Measurements from ENCODE around the gene EXD3. TPM values are rescaled to one million over a fixed set of nuclear protein-coding genes. Genes with fewer than 3 reads are reported as not detected.
A peak's percentile ranks its signal among the peaks of the same experiment; 100 is the strongest.

Gene EXD3
- total RNA-seq, 2 donors from 2014 or later, result 5.9 to 6.0 TPM

DNA sequence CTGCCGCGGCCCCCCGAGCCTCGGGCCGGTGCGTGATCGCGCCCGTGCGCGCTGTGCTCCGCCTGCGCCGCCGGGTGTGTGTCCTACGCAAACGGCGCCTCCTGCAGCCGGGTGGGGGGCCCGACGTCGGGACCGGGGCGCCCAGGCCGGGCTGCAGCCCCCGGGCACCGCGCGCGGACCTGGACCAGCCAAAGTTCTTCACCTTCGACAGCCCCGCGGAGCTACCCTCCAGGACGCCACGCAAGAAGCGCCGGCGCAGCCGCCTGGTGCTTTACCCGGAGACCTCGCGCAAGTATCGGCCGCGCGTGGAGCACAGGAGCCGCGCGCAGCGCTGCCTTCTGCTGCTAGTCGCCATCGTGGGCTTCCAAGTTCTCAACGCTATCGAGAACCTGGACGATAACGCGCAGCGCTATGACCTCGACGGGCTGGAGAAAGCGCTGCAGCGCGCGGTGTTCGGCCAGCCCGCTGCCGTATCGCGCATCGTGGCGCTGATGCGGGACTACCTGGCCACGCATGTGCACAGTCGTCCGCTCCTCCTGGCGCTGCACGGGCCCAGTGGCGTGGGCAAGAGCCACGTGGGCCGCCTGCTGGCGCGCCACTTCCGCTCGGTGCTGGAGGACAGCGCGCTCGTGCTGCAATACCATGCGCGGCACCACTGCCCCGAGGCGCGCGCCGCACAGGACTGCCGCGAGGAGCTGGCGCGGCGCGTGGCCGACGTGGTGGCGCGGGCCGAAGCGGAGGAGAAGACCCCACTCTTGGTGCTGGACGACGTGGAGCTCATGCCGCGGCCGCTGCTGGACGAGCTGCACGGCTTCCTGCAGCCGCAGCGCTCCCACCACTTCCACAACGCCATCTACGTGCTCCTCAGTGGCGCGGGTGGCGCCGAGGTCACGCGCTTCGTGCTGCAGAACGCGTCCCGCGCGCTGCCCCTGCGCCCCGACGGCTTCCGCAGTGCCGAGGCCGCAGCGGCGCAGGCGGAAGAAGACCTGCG is 143.9 kb downstream of the EXD3 start:
- no peak for DNase-seq (ENCODE audit: low spot score)
- no peaks in the 10 kb centered on the region for H3K9me3 ChIP-seq
- H3K36me3 ChIP-seq, result no peaks in the 10 kb centered on the region
- peaks cover 0 to 58% of the 10 kb centered on the region in 2 donors for H3K4me1 ChIP-seq
- TF ChIP-seq, protein P1, sequence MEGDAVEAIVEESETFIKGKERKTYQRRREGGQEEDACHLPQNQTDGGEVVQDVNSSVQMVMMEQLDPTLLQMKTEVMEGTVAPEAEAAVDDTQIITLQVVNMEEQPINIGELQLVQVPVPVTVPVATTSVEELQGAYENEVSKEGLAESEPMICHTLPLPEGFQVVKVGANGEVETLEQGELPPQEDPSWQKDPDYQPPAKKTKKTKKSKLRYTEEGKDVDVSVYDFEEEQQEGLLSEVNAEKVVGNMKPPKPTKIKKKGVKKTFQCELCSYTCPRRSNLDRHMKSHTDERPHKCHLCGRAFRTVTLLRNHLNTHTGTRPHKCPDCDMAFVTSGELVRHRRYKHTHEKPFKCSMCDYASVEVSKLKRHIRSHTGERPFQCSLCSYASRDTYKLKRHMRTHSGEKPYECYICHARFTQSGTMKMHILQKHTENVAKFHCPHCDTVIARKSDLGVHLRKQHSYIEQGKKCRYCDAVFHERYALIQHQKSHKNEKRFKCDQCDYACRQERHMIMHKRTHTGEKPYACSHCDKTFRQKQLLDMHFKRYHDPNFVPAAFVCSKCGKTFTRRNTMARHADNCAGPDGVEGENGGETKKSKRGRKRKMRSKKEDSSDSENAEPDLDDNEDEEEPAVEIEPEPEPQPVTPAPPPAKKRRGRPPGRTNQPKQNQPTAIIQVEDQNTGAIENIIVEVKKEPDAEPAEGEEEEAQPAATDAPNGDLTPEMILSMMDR (IDR thresholded peaks at IDR 0.05), result no peak
- H3K27ac ChIP-seq, result peak overlapping the region in 1 of 2 donors; percentile 94
- peak overlapping the region; percentile 33 to 54 for H3K4me3 ChIP-seq
- no peaks in the 10 kb centered on the region for H3K27me3 ChIP-seq

DNA sequence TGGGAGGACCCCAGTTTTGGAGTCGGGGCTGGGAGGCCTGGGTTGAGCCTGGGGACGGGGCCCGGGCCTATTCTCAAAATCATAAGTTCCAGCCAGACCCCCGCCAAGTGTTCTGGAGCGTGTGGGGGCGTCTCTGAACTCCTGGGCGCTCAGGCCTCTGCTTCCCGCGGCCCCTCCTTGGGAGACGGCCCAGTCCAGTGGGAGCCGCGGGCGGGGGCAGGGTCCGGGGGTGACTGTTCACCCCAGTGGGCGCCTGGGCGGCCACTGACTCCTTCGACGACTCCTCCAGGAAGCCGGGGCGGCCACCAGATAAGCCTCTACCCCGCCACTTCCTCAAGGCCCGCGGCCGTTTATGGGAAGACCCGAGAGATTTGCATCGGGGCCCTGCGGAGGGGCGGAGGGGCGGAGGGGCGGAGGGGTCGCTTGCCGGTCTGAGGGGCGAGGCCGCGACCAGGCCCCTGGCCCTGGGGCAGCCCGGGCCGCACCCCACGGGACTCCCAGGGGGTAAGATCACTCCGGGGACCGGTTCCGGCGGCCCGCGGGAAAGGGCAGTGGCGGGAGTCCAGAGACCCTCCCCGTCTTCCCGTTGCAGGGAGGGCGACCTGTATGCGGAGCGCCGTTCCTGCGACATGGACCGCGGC is 144.8 kb downstream of the EXD3 start:
- Histone ChIP-seq H3K27me3 (no peaks in the 10 kb centered on the region), H3K36me3 (peaks cover 2% of the 10 kb centered on the region), H3K4me3 (peak overlapping the region; percentile 33 to 54), H3K4me1 (peaks cover 0 to 61% of the 10 kb centered on the region in 2 donors), H3K27ac (peak overlapping the region; percentile 83 to 94), H3K9me3 (no peaks in the 10 kb centered on the region)
- TF ChIP-seq, protein P1 (IDR thresholded peaks at IDR 0.05), result no peak
- no peak for DNase-seq (ENCODE audit: low spot score)

DNA sequence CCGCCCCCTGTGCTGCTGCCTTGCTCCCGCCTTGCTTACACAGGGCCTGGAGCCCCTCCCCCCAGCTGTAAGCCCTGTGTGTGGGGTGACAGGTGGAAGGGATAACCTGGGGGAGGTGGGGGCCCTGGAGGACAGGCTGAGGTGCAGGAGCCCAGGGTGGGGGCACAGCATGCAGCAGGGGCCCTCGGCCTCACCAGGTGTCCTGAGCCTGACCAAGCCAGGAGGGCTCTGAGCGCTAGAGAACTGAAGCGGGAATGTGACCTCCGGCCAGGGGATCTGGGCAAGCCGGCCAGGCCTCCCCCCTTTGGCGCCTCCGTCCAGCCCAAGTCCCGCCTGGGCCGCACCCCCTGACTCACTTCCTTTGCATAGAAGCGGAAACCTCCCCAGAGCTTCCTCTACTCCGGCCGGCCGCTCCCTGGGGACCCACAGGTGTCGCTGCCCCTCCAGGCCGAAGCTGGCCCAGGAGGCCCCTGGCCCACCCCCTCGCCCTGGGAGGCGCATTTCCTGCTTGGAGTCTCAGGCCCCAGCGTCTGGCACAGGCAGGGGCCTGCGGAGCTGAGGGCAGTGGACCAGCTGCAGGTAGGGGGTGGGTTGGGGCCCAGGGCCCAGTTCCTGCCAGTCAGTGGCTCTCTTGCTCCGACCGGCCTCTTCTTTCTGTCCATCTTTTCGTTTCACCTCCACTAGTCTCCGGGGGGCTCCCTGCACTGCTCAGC is 145.5 kb downstream of the EXD3 start, which contains the start of gene TOR4A:
TSS of gene TOR4A (plus strand) at position 398 of the 713 bp plus-strand sequence. CDS start 964 bp downstream, outside the sequence.
- peak within 1 kb of the TSS; percentile 33 to 54 for H3K4me3 ChIP-seq
- H3K27ac ChIP-seq, result peak within 1 kb of the TSS; percentile 83 to 94
- no peaks in the 10 kb centered on the region for H3K27me3 ChIP-seq
- H3K9me3 ChIP-seq, result no peaks in the 10 kb centered on the region
- H3K36me3 ChIP-seq, result peaks cover 9% of the 10 kb centered on the region
- TF ChIP-seq, protein P1 (IDR thresholded peaks at IDR 0.05), result peak in 1 of 2 donors; percentile 16
- peaks cover 0 to 64% of the 10 kb centered on the region in 2 donors for H3K4me1 ChIP-seq
- DNase-seq (ENCODE audit: low spot score), result peak; percentile 88

DNA sequence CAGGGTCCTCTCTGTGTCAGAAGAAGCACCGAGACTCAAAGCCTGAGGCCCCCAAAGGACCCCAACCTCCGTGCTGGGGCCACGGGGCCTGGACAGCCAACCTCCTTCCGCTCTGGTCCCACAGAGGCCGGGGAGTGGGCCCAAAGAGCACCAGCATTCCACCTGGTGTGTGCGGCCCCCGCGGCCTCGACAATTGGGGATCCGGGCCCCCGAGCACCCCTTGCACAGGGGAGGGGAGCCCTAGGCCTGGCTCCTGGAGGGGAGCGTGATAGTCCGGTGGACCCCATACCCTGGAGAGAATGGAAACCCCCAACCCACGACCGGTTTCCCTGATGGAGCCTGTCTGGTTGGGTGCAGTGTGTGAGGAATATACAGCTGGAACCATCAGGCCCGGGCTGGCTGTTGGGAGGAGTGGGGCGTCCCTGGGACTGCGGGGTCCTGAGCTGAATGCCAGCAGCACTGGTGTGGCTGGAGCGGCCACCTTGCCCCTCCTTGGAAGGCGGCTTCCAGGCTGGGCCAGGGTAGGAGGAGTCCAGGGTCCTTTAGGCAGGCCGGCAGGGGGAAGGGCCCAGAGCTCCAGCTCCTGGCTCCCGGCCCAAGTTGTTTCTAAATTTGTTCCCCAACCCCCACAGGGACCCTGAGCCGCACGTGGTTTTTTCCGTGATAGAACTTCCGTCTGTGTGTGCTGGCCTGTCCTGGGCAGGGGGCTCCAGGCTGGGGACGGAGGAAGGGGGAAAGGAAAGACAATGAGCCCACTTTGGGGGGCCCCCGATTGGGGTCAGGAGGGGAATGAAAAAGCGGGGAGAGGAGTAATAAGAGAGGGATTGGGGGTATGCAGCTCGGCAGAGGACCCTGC is 146.3 kb downstream of the EXD3 start:
- Histone ChIP-seq H3K27me3 (no peaks in the 10 kb centered on the region), H3K4me3 (peak overlapping the region; percentile 33 to 54), H3K36me3 (peaks cover 15% of the 10 kb centered on the region), H3K9me3 (no peaks in the 10 kb centered on the region), H3K27ac (peak overlapping the region; percentile 83 to 94), H3K4me1 (peaks cover 0 to 72% of the 10 kb centered on the region in 2 donors)
- DNase-seq (ENCODE audit: low spot score), result peak; percentile 81
- TF ChIP-seq, protein P1 (IDR thresholded peaks at IDR 0.05), result no peak

Data from right atrium auricular region (tissue), 2 donors.